ENCODE results near the gene CST11.
A peak's percentile ranks its signal among the peaks of the same experiment; 100 is the strongest.

Gene CST11

GRCh38 chr20:23419995-23420901 lies 32.4 kb downstream of the CST11 start:
- peak; percentile 23 to 30 for DNase-seq (ENCODE audit: low read depth in 1 of 2, low spot score in 1 of 2)
- Histone ChIP-seq H3K27ac (replicated peaks) (peak overlapping the region; percentile 71), H3K4me3 (replicated peaks; ENCODE audit: insufficient read depth, low read length) (peak overlapping the region; percentile 93), H3K27me3 (ENCODE audit: insufficient read depth, poor library complexity, severe bottlenecking) (no peaks in the 10 kb centered on the region)
- no peak for TF ChIP-seq REST (IDR thresholded peaks at IDR 0.05; ENCODE audit: insufficient replicate concordance, low read depth)
- TF ChIP-seq POLR2AphosphoS5 (IDR thresholded peaks at IDR 0.05; ENCODE audit: low read depth): no peak
- no peak for TF ChIP-seq GABPA (IDR thresholded peaks at IDR 0.05; ENCODE audit: low read depth)
- no peak for TF ChIP-seq SPI1 (IDR thresholded peaks at IDR 0.05; ENCODE audit: borderline replicate concordance, low read depth)
- TF ChIP-seq, protein P1, sequence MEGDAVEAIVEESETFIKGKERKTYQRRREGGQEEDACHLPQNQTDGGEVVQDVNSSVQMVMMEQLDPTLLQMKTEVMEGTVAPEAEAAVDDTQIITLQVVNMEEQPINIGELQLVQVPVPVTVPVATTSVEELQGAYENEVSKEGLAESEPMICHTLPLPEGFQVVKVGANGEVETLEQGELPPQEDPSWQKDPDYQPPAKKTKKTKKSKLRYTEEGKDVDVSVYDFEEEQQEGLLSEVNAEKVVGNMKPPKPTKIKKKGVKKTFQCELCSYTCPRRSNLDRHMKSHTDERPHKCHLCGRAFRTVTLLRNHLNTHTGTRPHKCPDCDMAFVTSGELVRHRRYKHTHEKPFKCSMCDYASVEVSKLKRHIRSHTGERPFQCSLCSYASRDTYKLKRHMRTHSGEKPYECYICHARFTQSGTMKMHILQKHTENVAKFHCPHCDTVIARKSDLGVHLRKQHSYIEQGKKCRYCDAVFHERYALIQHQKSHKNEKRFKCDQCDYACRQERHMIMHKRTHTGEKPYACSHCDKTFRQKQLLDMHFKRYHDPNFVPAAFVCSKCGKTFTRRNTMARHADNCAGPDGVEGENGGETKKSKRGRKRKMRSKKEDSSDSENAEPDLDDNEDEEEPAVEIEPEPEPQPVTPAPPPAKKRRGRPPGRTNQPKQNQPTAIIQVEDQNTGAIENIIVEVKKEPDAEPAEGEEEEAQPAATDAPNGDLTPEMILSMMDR (IDR thresholded peaks at IDR 0.05; ENCODE audit: insufficient read depth, low read length): no peak

DNA sequence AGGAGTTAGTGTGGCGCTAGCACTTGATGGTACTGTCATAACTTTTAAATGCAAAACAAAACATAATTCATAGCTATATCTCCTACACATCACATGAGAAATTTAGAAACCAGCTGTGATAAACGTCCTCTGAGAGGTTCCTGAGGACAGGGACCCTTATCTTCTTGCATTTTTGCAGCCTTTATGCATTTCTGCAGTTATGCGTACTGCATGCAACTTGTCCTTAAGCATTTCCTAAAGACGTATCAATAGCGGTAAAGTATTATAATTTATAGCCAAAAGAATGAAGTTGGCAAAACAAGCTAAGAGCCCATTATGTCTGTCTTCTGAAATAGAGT lies 33.0 kb downstream of the CST11 start:
- Histone ChIP-seq H3K27ac (replicated peaks) (peak overlapping the region; percentile 71; the same call in 1 of the 2 replicates), H3K4me3 (replicated peaks; ENCODE audit: insufficient read depth, low read length) (peak overlapping the region; percentile 93), H3K27me3 (ENCODE audit: insufficient read depth, poor library complexity, severe bottlenecking) (no peaks in the 10 kb centered on the region)
- DNase-seq (ENCODE audit: low read depth in 1 of 2, low spot score in 1 of 2): no peak
- TF ChIP-seq SPI1 (IDR thresholded peaks at IDR 0.05; ENCODE audit: borderline replicate concordance, low read depth) (no peak), POLR2AphosphoS5 (IDR thresholded peaks at IDR 0.05; ENCODE audit: low read depth) (no peak), REST (IDR thresholded peaks at IDR 0.05; ENCODE audit: insufficient replicate concordance, low read depth) (no peak), GABPA (IDR thresholded peaks at IDR 0.05; ENCODE audit: low read depth) (no peak)
- TF ChIP-seq, protein P1 (IDR thresholded peaks at IDR 0.05; ENCODE audit: insufficient read depth, low read length): no peak

- no peak overlapping the region for H3K4me3 ChIP-seq (replicated peaks; ENCODE audit: insufficient read depth, low read length)
- TF ChIP-seq POLR2AphosphoS5 (IDR thresholded peaks at IDR 0.05; ENCODE audit: low read depth) (no peak), GABPA (IDR thresholded peaks at IDR 0.05; ENCODE audit: low read depth) (no peak), REST (IDR thresholded peaks at IDR 0.05; ENCODE audit: insufficient replicate concordance, low read depth) (no peak), SPI1 (IDR thresholded peaks at IDR 0.05; ENCODE audit: borderline replicate concordance, low read depth) (no peak)
- TF ChIP-seq, protein P1 (IDR thresholded peaks at IDR 0.05; ENCODE audit: insufficient read depth, low read length): no peak
- no peaks in the 10 kb centered on the region for H3K27me3 ChIP-seq (ENCODE audit: insufficient read depth, poor library complexity, severe bottlenecking)
- no peak for DNase-seq (ENCODE audit: low read depth in 1 of 2, low spot score in 1 of 2)
- no peak overlapping the region for H3K27ac ChIP-seq (replicated peaks)
Observed at GRCh38 chr20:23417861-23418260, 34.8 kb downstream of the CST11 start.

All from HL-60 (cell line).